GM23338 (cell line): Measurements from ENCODE around the gene ABCG2. TPM values are rescaled to one million over a fixed set of nuclear protein-coding genes. Genes with fewer than 3 reads are reported as not detected.
A peak's percentile ranks its signal among the peaks of the same experiment; 100 is the strongest.

ENCODE experiments used
- ATAC-seq: fragments of 200-7000 bp; cut with Tn5 transposase; 3 replicates; pipeline ENCODE4 v1.9.1; 2020
- DNase-seq: peaks from one replicate; pipeline ENCODE4 v3.0.0-alpha.2; 2015; ENCODE audit warnings: low spot score
- H2AFZ ChIP-seq: fragments of 200-600 bp; sonication (generic); 2 replicates; pipeline ENCODE4 v1.8.0; 2016; ENCODE audit warnings: antibody characterized with exemption, mild to moderate bottlenecking, moderate library complexity
- H3F3A ChIP-seq: fragments of 200-600 bp; sonication (generic); replicated peaks from 2 replicates; pipeline ENCODE4 v1.8.0; 2017; ENCODE audit warnings: antibody characterized with exemption, mixed run types, low read depth
- H3K27ac ChIP-seq: fragments of 200-600 bp; sonication (generic); 2 replicates; pipeline ENCODE4 v1.6.1; 2016; ENCODE audit warnings: low read depth
- H3K27me3 ChIP-seq: fragments of 200-600 bp; sonication (generic); 2 replicates; pipeline ENCODE4 v1.8.0; 2016; ENCODE audit warnings: mild to moderate bottlenecking, mixed run types, moderate library complexity; ENCODE audit not compliant: insufficient read depth
- H3K36me3 ChIP-seq: fragments of 200-600 bp; sonication (generic); 2 replicates; pipeline ENCODE4 v1.8.0; 2016; ENCODE audit warnings: mild to moderate bottlenecking; ENCODE audit not compliant: insufficient read depth
- H3K4me1 ChIP-seq: fragments of 200-600 bp; sonication (generic); 2 replicates; pipeline ENCODE4 v1.8.0; 2016; ENCODE audit warnings: mild to moderate bottlenecking, moderate library complexity; ENCODE audit not compliant: insufficient read depth
- H3K4me2 ChIP-seq: fragments of 200-600 bp; sonication (generic); 2 replicates; pipeline ENCODE4 v1.7.1; 2017; ENCODE audit warnings: mixed run types
- H3K4me3 ChIP-seq: fragments of 200-600 bp; sonication (generic); 2 replicates; pipeline ENCODE4 v1.6.1; 2016; ENCODE audit warnings: mixed run types
- H3K79me2 ChIP-seq: fragments of 200-600 bp; sonication (generic); replicated peaks from 2 replicates; pipeline ENCODE4 v1.8.0; 2017; ENCODE audit warnings: mild to moderate bottlenecking; ENCODE audit not compliant: insufficient read depth
- H3K9me2 ChIP-seq: fragments of 200-600 bp; sonication (generic); 2 replicates; pipeline ENCODE4 v1.8.0; 2017; ENCODE audit not compliant: insufficient read depth
- H4K20me1 ChIP-seq: fragments of 200-600 bp; sonication (generic); replicated peaks from 2 replicates; pipeline ENCODE4 v1.8.0; 2017; ENCODE audit warnings: mild to moderate bottlenecking; ENCODE audit not compliant: insufficient read depth
- H3K27ac Mint-ChIP-seq: 2 replicates; pipeline ENCODE4 v1.8.0; 2020; ENCODE audit warnings: inconsistent platforms, mild to moderate bottlenecking, moderate library complexity, mixed read lengths
- H3K27me3 Mint-ChIP-seq: 3 replicates; pipeline ENCODE4 v1.8.0; 2022; ENCODE audit warnings: low read depth, mild to moderate bottlenecking, moderate library complexity, mixed read lengths, inconsistent platforms; ENCODE audit not compliant: insufficient read depth, poor library complexity
- H3K36me3 Mint-ChIP-seq: 3 replicates; pipeline ENCODE4 v1.8.0; 2021; ENCODE audit warnings: low read depth, mild to moderate bottlenecking, inconsistent platforms, moderate library complexity, mixed read lengths
- H3K4me1 Mint-ChIP-seq: 3 replicates; pipeline ENCODE4 v1.8.0; 2020; ENCODE audit warnings: mild to moderate bottlenecking, inconsistent platforms, mixed read lengths
- H3K4me3 Mint-ChIP-seq: 3 replicates; pipeline ENCODE4 v1.8.0; 2021; ENCODE audit warnings: moderate library complexity, mild to moderate bottlenecking, inconsistent platforms, mixed read lengths
- H3K9me3 Mint-ChIP-seq: 3 replicates; pipeline ENCODE4 v1.8.0; 2020; ENCODE audit warnings: moderate library complexity, mild to moderate bottlenecking, inconsistent platforms, mixed read lengths
- CREB1 ChIP-seq: fragments of 250-450 bp; sonication (Bioruptor Pico); IDR thresholded peaks from 2 replicates; pipeline ENCODE4 v1.5.0; 2020; ENCODE audit warnings: low read depth, mild to moderate bottlenecking, moderate library complexity
- EZH2 ChIP-seq: fragments of 200-600 bp; sonication (generic); IDR thresholded peaks from one replicate; pipeline ENCODE4 v1.8.0; 2017; ENCODE audit warnings: antibody characterized with exemption, mild to moderate bottlenecking, low read depth; ENCODE audit not compliant: unreplicated experiment
- EZH2phosphoT487 ChIP-seq: fragments of 200-600 bp; sonication (generic); IDR thresholded peaks from one replicate; pipeline ENCODE4 v1.8.1; 2018; ENCODE audit warnings: antibody characterized with exemption; ENCODE audit not compliant: unreplicated experiment
- JUNB ChIP-seq: IDR thresholded peaks from one replicate; pipeline ENCODE4 v1.6.1; 2016; ENCODE audit warnings: antibody characterized with exemption; ENCODE audit not compliant: unreplicated experiment
- NANOG ChIP-seq: IDR thresholded peaks from 2 replicates; pipeline ENCODE4 v1.6.1; 2016; ENCODE audit warnings: antibody characterized with exemption, borderline replicate concordance
- POLR2AphosphoS5 ChIP-seq: IDR thresholded peaks from 2 replicates; pipeline ENCODE4 v1.6.1; 2016; ENCODE audit warnings: antibody characterized with exemption, low read depth
- STAT1 ChIP-seq: IDR thresholded peaks from one replicate; pipeline ENCODE4 v1.6.1; 2016; ENCODE audit warnings: antibody characterized with exemption; ENCODE audit not compliant: unreplicated experiment
- ZNF114 ChIP-seq: fragments of 250-450 bp; sonication (Bioruptor Pico); IDR thresholded peaks from 2 replicates; pipeline ENCODE4 v1.5.0; 2020; ENCODE audit warnings: mild to moderate bottlenecking, moderate library complexity
- ZNF331 ChIP-seq: fragments of 250-450 bp; sonication (Bioruptor Pico); IDR thresholded peaks from 2 replicates; pipeline ENCODE4 v1.5.0; 2020; ENCODE audit warnings: low read depth, mild to moderate bottlenecking, moderate library complexity
- polyA plus RNA-seq: library from polyadenylated mRNA; unstranded; fragments of >200 nt; fragmentation: Nextera tagmentation; extraction: Ambion mirVana; gene quantifications from 2 replicates; pipeline ENCODE4 v1.2.1, GENCODE V29; 2016
- total RNA-seq: library from RNA; depleted of rRNA; stranded (reverse); fragments of >200 nt; shearing (Covaris generic); gene quantifications from 2 replicates; pipeline ENCODE4 v1.2.3, GENCODE V29; 2014
- TF ChIP-seq, protein P1 (sequence below): IDR thresholded peaks from one replicate; pipeline ENCODE4 v1.6.1; 2018; ENCODE audit warnings: antibody characterized with exemption; ENCODE audit not compliant: unreplicated experiment
- TF ChIP-seq, protein P2 (sequence below): fragments of 250-450 bp; sonication (Bioruptor Pico); IDR thresholded peaks from 2 replicates; pipeline ENCODE4 v1.5.0; 2020; ENCODE audit warnings: mild to moderate bottlenecking, moderate library complexity
- TF ChIP-seq, protein P3 (sequence below), 2 experiments: fragments of 200-600 bp in 1 of 2; sonication (generic) in 1 of 2; conservative IDR thresholded peaks; 2 replicates each; pipeline versions ENCODE4 v1.5.1 to v1.6.1; 2016 to 2017; ENCODE audit warnings: antibody characterized with exemption in 2 of 2, low read depth in 2 of 2, mild to moderate bottlenecking in 2 of 2, moderate library complexity in 1 of 2

The ABCG2 gene
- total and polyA plus RNA-seq, 2 experiments from 2014 or later, result 1.5 to 10.6 TPM

DNA sequence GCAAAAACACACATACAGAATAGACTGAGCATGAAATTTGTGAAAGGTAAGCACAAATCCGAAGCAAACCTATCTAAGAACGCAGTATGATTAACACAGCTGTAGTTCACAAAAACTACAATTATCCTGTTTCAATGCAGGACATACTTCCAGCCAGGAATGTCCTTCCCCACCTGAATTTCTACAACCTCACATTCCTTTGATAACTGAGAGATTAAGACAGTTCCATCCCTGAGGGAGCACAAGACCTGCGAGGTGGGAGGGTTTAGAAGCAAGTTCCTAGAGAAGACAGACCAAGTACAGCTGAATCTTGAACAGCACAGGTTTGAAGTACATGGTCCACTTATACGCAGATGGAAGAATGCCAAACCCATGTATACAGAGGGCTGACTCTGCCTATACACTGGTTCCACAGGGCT, 10.6 kb downstream of the ABCG2 start:
- no peaks in the 10 kb centered on the region for H4K20me1 ChIP-seq
- DNase-seq (peak; percentile 30), ATAC-seq (no peak)
- no peaks in the 10 kb centered on the region for H3K36me3 ChIP-seq
- peaks cover 43% of the 10 kb centered on the region for H3K4me1 ChIP-seq
- no peak overlapping the region for H3K27ac Mint-ChIP-seq
- H3K4me3 Mint-ChIP-seq, result no peak overlapping the region
- peaks cover 3% of the 10 kb centered on the region; the same call in 1 of the 2 replicates for H3K9me2 ChIP-seq
- no peak overlapping the region for H3K27ac ChIP-seq
- H2AFZ ChIP-seq, result 0 out of 2 replicates have a peak overlapping the region, but pooled peaks have one; percentile 69
- H3K27me3 Mint-ChIP-seq, result peaks cover 2% of the 10 kb centered on the region
- H3K4me1 Mint-ChIP-seq, result peaks cover 31% of the 10 kb centered on the region
- H3K4me3 ChIP-seq, result no peak overlapping the region
- TF ChIP-seq, protein P1, sequence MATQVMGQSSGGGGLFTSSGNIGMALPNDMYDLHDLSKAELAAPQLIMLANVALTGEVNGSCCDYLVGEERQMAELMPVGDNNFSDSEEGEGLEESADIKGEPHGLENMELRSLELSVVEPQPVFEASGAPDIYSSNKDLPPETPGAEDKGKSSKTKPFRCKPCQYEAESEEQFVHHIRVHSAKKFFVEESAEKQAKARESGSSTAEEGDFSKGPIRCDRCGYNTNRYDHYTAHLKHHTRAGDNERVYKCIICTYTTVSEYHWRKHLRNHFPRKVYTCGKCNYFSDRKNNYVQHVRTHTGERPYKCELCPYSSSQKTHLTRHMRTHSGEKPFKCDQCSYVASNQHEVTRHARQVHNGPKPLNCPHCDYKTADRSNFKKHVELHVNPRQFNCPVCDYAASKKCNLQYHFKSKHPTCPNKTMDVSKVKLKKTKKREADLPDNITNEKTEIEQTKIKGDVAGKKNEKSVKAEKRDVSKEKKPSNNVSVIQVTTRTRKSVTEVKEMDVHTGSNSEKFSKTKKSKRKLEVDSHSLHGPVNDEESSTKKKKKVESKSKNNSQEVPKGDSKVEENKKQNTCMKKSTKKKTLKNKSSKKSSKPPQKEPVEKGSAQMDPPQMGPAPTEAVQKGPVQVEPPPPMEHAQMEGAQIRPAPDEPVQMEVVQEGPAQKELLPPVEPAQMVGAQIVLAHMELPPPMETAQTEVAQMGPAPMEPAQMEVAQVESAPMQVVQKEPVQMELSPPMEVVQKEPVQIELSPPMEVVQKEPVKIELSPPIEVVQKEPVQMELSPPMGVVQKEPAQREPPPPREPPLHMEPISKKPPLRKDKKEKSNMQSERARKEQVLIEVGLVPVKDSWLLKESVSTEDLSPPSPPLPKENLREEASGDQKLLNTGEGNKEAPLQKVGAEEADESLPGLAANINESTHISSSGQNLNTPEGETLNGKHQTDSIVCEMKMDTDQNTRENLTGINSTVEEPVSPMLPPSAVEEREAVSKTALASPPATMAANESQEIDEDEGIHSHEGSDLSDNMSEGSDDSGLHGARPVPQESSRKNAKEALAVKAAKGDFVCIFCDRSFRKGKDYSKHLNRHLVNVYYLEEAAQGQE, result no peak
- TF ChIP-seq ZNF114, result no peak
- TF ChIP-seq POLR2AphosphoS5, result no peak
- TF ChIP-seq EZH2, result no peak
- TF ChIP-seq, protein P2, sequence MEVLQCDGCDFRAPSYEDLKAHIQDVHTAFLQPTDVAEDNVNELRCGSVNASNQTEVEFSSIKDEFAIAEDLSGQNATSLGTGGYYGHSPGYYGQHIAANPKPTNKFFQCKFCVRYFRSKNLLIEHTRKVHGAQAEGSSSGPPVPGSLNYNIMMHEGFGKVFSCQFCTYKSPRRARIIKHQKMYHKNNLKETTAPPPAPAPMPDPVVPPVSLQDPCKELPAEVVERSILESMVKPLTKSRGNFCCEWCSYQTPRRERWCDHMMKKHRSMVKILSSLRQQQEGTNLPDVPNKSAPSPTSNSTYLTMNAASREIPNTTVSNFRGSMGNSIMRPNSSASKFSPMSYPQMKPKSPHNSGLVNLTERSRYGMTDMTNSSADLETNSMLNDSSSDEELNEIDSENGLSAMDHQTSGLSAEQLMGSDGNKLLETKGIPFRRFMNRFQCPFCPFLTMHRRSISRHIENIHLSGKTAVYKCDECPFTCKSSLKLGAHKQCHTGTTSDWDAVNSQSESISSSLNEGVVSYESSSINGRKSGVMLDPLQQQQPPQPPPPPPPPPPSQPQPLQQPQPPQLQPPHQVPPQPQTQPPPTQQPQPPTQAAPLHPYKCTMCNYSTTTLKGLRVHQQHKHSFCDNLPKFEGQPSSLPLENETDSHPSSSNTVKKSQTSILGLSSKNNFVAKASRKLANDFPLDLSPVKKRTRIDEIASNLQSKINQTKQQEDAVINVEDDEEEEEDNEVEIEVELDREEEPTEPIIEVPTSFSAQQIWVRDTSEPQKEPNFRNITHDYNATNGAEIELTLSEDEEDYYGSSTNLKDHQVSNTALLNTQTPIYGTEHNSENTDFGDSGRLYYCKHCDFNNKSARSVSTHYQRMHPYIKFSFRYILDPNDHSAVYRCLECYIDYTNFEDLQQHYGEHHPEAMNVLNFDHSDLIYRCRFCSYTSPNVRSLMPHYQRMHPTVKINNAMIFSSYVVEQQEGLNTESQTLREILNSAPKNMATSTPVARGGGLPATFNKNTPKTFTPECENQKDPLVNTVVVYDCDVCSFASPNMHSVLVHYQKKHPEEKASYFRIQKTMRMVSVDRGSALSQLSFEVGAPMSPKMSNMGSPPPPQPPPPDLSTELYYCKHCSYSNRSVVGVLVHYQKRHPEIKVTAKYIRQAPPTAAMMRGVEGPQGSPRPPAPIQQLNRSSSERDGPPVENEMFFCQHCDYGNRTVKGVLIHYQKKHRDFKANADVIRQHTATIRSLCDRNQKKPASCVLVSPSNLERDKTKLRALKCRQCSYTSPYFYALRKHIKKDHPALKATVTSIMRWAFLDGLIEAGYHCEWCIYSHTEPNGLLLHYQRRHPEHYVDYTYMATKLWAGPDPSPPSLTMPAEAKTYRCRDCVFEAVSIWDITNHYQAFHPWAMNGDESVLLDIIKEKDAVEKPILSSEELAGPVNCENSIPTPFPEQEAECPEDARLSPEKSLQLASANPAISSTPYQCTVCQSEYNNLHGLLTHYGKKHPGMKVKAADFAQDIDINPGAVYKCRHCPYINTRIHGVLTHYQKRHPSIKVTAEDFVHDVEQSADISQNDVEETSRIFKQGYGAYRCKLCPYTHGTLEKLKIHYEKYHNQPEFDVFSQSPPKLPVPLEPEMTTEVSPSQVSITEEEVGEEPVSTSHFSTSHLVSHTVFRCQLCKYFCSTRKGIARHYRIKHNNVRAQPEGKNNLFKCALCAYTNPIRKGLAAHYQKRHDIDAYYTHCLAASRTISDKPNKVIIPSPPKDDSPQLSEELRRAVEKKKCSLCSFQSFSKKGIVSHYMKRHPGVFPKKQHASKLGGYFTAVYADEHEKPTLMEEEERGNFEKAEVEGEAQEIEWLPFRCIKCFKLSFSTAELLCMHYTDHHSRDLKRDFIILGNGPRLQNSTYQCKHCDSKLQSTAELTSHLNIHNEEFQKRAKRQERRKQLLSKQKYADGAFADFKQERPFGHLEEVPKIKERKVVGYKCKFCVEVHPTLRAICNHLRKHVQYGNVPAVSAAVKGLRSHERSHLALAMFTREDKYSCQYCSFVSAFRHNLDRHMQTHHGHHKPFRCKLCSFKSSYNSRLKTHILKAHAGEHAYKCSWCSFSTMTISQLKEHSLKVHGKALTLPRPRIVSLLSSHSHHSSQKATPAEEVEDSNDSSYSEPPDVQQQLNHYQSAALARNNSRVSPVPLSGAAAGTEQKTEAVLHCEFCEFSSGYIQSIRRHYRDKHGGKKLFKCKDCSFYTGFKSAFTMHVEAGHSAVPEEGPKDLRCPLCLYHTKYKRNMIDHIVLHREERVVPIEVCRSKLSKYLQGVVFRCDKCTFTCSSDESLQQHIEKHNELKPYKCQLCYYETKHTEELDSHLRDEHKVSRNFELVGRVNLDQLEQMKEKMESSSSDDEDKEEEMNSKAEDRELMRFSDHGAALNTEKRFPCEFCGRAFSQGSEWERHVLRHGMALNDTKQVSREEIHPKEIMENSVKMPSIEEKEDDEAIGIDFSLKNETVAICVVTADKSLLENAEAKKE (CRISPR knock-in tag), result no peak
- TF ChIP-seq STAT1, result no peak
- TF ChIP-seq CREB1 (CRISPR knock-in tag), result no peak
- TF ChIP-seq JUNB, result no peak
- TF ChIP-seq, protein P3, sequence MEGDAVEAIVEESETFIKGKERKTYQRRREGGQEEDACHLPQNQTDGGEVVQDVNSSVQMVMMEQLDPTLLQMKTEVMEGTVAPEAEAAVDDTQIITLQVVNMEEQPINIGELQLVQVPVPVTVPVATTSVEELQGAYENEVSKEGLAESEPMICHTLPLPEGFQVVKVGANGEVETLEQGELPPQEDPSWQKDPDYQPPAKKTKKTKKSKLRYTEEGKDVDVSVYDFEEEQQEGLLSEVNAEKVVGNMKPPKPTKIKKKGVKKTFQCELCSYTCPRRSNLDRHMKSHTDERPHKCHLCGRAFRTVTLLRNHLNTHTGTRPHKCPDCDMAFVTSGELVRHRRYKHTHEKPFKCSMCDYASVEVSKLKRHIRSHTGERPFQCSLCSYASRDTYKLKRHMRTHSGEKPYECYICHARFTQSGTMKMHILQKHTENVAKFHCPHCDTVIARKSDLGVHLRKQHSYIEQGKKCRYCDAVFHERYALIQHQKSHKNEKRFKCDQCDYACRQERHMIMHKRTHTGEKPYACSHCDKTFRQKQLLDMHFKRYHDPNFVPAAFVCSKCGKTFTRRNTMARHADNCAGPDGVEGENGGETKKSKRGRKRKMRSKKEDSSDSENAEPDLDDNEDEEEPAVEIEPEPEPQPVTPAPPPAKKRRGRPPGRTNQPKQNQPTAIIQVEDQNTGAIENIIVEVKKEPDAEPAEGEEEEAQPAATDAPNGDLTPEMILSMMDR (conservative IDR thresholded peaks at IDR 0.05; ENCODE audit: low read depth in 2 of 2), result no peak
- no peak for TF ChIP-seq NANOG
- TF ChIP-seq EZH2phosphoT487, result no peak
- TF ChIP-seq ZNF331, result no peak
- H3K27me3 ChIP-seq, result no peaks in the 10 kb centered on the region
- H3K9me3 Mint-ChIP-seq, result peaks cover 9% of the 10 kb centered on the region; the same call in 2 of the 3 replicates
- no peaks in the 10 kb centered on the region; the same call in 1 of the 2 replicates for H3F3A ChIP-seq
- no peak overlapping the region for H3K4me2 ChIP-seq
- peaks cover 5% of the 10 kb centered on the region; the same call in 1 of the 3 replicates for H3K36me3 Mint-ChIP-seq
- H3K79me2 ChIP-seq, result no peaks in the 10 kb centered on the region
